DOHH2 (cell line): ENCODE measurements around the gene POLN.

Experiments used
- H3F3A ChIP-seq: fragments of 200-600 bp; sonication (generic), shearing (Covaris generic); 2 replicates; pipeline ENCODE4 v1.6.0; 2016; ENCODE audit warnings: antibody characterized with exemption, mild to moderate bottlenecking; ENCODE audit not compliant: control insufficient read depth, insufficient read depth
- H3K27ac ChIP-seq: fragments of 200-600 bp; sonication (generic); 2 replicates; pipeline ENCODE4 v1.5.1; 2014; ENCODE audit warnings: low read depth, mild to moderate bottlenecking, low read length, moderate library complexity
- H3K27me3 ChIP-seq: fragments of 200-600 bp; sonication (generic); 2 replicates; pipeline ENCODE4 v1.6.1; 2014; ENCODE audit warnings: mild to moderate bottlenecking, low read length, mixed read lengths; ENCODE audit not compliant: control insufficient read depth
- H3K36me3 ChIP-seq: fragments of 200-600 bp; sonication (generic); 2 replicates; pipeline ENCODE4 v1.6.1; 2014; ENCODE audit warnings: mild to moderate bottlenecking, low read length, moderate library complexity, mixed read lengths; ENCODE audit not compliant: control insufficient read depth
- H3K4me1 ChIP-seq: fragments of 200-600 bp; sonication (generic); 2 replicates; pipeline ENCODE4 v1.6.1; 2014; ENCODE audit warnings: mild to moderate bottlenecking, low read length, mixed read lengths; ENCODE audit not compliant: control insufficient read depth
- H3K4me2 ChIP-seq: fragments of 200-600 bp; sonication (generic); 2 replicates; pipeline ENCODE4 v1.6.0; 2014; ENCODE audit warnings: mild to moderate bottlenecking, low read length, moderate library complexity
- H3K4me3 ChIP-seq: fragments of 200-600 bp; sonication (generic); 2 replicates; pipeline ENCODE4 v1.5.1; 2014; ENCODE audit warnings: mild to moderate bottlenecking, low read length, mixed read lengths
- H3K79me2 ChIP-seq: fragments of 200-600 bp; sonication (generic); 2 replicates; pipeline ENCODE4 v1.6.1; 2014; ENCODE audit warnings: mild to moderate bottlenecking, low read length, mixed read lengths; ENCODE audit not compliant: control insufficient read depth
- H3K9me2 ChIP-seq: fragments of 200-600 bp; sonication (generic); replicated peaks from 2 replicates; pipeline ENCODE4 v1.6.1; 2014; ENCODE audit warnings: mild to moderate bottlenecking, low read length, mixed read lengths; ENCODE audit not compliant: control insufficient read depth
- H3K9me3 ChIP-seq: fragments of 200-600 bp; sonication (generic); 2 replicates; pipeline ENCODE4 v1.6.1; 2014; ENCODE audit warnings: antibody characterized with exemption, low read length, mixed read lengths; ENCODE audit not compliant: control insufficient read depth, insufficient read depth
- H4K20me1 ChIP-seq: fragments of 200-600 bp; sonication (generic); 2 replicates; pipeline ENCODE4 v1.6.0; 2014; ENCODE audit warnings: low read depth, mild to moderate bottlenecking, antibody characterized with exemption, low read length, moderate library complexity; ENCODE audit not compliant: control insufficient read depth, insufficient read depth
- CTCF ChIP-seq: fragments of 200-600 bp; sonication (generic); IDR thresholded peaks from one replicate; pipeline ENCODE4 v1.5.1; 2014; ENCODE audit warnings: antibody characterized with exemption, mild to moderate bottlenecking, low read depth, low read length; ENCODE audit not compliant: poor library complexity, severe bottlenecking
- EZH2phosphoT487 ChIP-seq: fragments of 200-600 bp; sonication (generic); IDR thresholded peaks from 2 replicates; pipeline ENCODE4 v1.6.1; 2017; ENCODE audit warnings: borderline replicate concordance, mild to moderate bottlenecking, antibody characterized with exemption, low read length, moderate library complexity, mixed read lengths

Gene POLN

GRCh38 chr4:2125831-2126230 is 116.1 kb downstream of the POLN start:
- no peaks in the 10 kb centered on the region for H3F3A ChIP-seq
- H3K4me1 ChIP-seq = no peaks in the 10 kb centered on the region
- H3K27me3 ChIP-seq = no peaks in the 10 kb centered on the region
- H3K36me3 ChIP-seq = no peaks in the 10 kb centered on the region
- no peak overlapping the region for H3K4me2 ChIP-seq
- H3K79me2 ChIP-seq = no peaks in the 10 kb centered on the region
- no peaks in the 10 kb centered on the region for H3K9me3 ChIP-seq
- TF ChIP-seq CTCF (no peak), EZH2phosphoT487 (no peak)
- H3K9me2 ChIP-seq = no peaks in the 10 kb centered on the region
- H3K27ac ChIP-seq = no peak overlapping the region
- H4K20me1 ChIP-seq = no peaks in the 10 kb centered on the region
- H3K4me3 ChIP-seq = no peak overlapping the region

- H3F3A ChIP-seq = no peaks in the 10 kb centered on the region
- no peaks in the 10 kb centered on the region for H3K9me2 ChIP-seq
- H3K27ac ChIP-seq = no peak overlapping the region
- no peaks in the 10 kb centered on the region for H3K36me3 ChIP-seq
- H3K79me2 ChIP-seq = no peaks in the 10 kb centered on the region
- H3K9me3 ChIP-seq = no peaks in the 10 kb centered on the region
- no peak overlapping the region for H3K4me3 ChIP-seq
- TF ChIP-seq EZH2phosphoT487 (no peak), CTCF (no peak)
- no peaks in the 10 kb centered on the region for H3K27me3 ChIP-seq
- no peak overlapping the region for H3K4me2 ChIP-seq
- no peaks in the 10 kb centered on the region for H4K20me1 ChIP-seq
- H3K4me1 ChIP-seq = no peaks in the 10 kb centered on the region
Measured at GRCh38 chr4:2125023-2125422, 116.9 kb downstream of the POLN start.

GRCh38 chr4:2116687-2117400 is 125.1 kb downstream of the POLN start:
- no peak for TF ChIP-seq CTCF
- no peak for TF ChIP-seq EZH2phosphoT487
- Histone ChIP-seq H3K4me1 (no peaks in the 10 kb centered on the region), H3K27me3 (peaks cover 14% of the 10 kb centered on the region; the same call in 1 of the 2 replicates), H3F3A (no peaks in the 10 kb centered on the region), H3K79me2 (no peaks in the 10 kb centered on the region), H3K36me3 (no peaks in the 10 kb centered on the region), H3K9me3 (no peaks in the 10 kb centered on the region), H3K4me2 (no peak overlapping the region), H3K27ac (no peak overlapping the region), H3K4me3 (no peak overlapping the region), H4K20me1 (no peaks in the 10 kb centered on the region), H3K9me2 (no peaks in the 10 kb centered on the region)
